A549 (cell line): ENCODE results near the gene TPM2. TPM values are rescaled to one million over a fixed set of nuclear protein-coding genes. Genes with fewer than 3 reads are reported as not detected.
A peak's percentile ranks its signal among the peaks of the same experiment; 100 is the strongest.

ENCODE experiments used
- ATAC-seq, 2 experiments: fragments of 200-7000 bp in 1 of 2; fragments of >200 bp in 1 of 2; cut with Nextera tagmentation in 1 of 2; cut with Tn5 transposase in 1 of 2; 3 replicates each; pipeline versions ENCODE4 v1.8.0 to v1.9.1; 2018 to 2020; ENCODE audit warnings: mild to moderate bottlenecking in 1 of 2, moderate library complexity in 1 of 2
- CTCF ChIA-PET: fragments of 300-600 bp; sonication (Branson Sonifier 250); formaldehyde crosslinking; extraction: SDS; loops from one replicate; lab custom pipeline; 2021; ENCODE audit warnings: antibody characterized with exemption, inconsistent platforms; lab: Yijun Ruan, JAX
- POLR2A ChIA-PET: fragments of 350-600 bp; formaldehyde crosslinking; extraction: SDS; loops from one replicate; lab custom pipeline; 2021; ENCODE audit warnings: antibody characterized with exemption, inconsistent platforms; lab: Yijun Ruan, JAX
- DNase-seq, 2 experiments: peaks; one replicate each; pipeline versions ENCODE4 v3.0.0 to v3.0.0-alpha.2; 2011 to 2016; ENCODE audit warnings: low read depth in 1 of 2, low spot score in 1 of 2
- FAIRE-seq: peaks from 2 replicates; lab custom pipeline; 2011; peaks lifted over from hg19 to GRCh38; lab: Jason Lieb, UNC
- H3K27ac ChIP-seq, 2 experiments: fragments of >200 bp; sonication (Bioruptor Twin); formaldehyde crosslinking; 3 replicates each; pipeline ENCODE4 v1.5.1; 2016 to 2017
- H3K4me1 ChIP-seq: fragments of >200 bp; sonication (Bioruptor Twin); formaldehyde crosslinking; 3 replicates; pipeline ENCODE4 v1.6.1; 2016
- H3K4me2 ChIP-seq: fragments of >200 bp; sonication (Bioruptor Twin); formaldehyde crosslinking; 3 replicates; pipeline ENCODE4 v1.6.1; 2016
- H3K4me3 ChIP-seq: fragments of >200 bp; sonication (Bioruptor Twin); formaldehyde crosslinking; 3 replicates; pipeline ENCODE4 v1.5.1; 2016
- H3K9me3 ChIP-seq: fragments of >200 bp; sonication (Bioruptor Twin); formaldehyde crosslinking; 3 replicates; pipeline ENCODE4 v1.6.1; 2016
- CHD2 ChIP-seq: fragments of 150-350 bp; IDR thresholded peaks from 2 replicates; pipeline ENCODE4 v1.6.1; 2014; ENCODE audit warnings: low read length; ENCODE audit not compliant: partially characterized antibody
- CTCF ChIP-seq: fragments of >200 bp; sonication (Bioruptor Twin); formaldehyde crosslinking; IDR thresholded peaks from 3 replicates; pipeline ENCODE4 v1.5.1; 2016
- EHF ChIP-seq: fragments of 250-450 bp; sonication (Bioruptor Pico); IDR thresholded peaks from 2 replicates; pipeline ENCODE4 v1.5.0; 2020; ENCODE audit warnings: mild to moderate bottlenecking
- EHMT2 ChIP-seq: fragments of 200-600 bp; sonication (generic); IDR thresholded peaks from 2 replicates; pipeline ENCODE4 v1.6.1; 2016; ENCODE audit warnings: antibody characterized with exemption, low read depth, mild to moderate bottlenecking, moderate library complexity
- EP300 ChIP-seq, 2 experiments: fragments of >200 bp; sonication (Bioruptor Twin); formaldehyde crosslinking; IDR thresholded peaks; 2 replicates in 1 of 2; 3 replicates in 1 of 2; pipeline ENCODE4 v1.6.1; 2016 to 2017
- FOXS1 ChIP-seq: fragments of 250-450 bp; sonication (Bioruptor Pico); IDR thresholded peaks from 2 replicates; pipeline ENCODE4 v1.5.0; 2020; ENCODE audit warnings: mild to moderate bottlenecking, moderate library complexity
- GATA3 ChIP-seq: IDR thresholded peaks from 2 replicates; pipeline ENCODE4 v1.6.1; 2012; ENCODE audit warnings: borderline replicate concordance
- JUN ChIP-seq, 2 experiments: fragments of >200 bp; sonication (Bioruptor Twin); formaldehyde crosslinking; IDR thresholded peaks; 2 replicates in 1 of 2; 3 replicates in 1 of 2; pipeline ENCODE4 v1.6.1; 2016 to 2017
- NFE2L2 ChIP-seq: fragments of 150-350 bp; conservative IDR thresholded peaks from 2 replicates; pipeline ENCODE4 v1.6.1; 2014; ENCODE audit warnings: low read length
- NR3C1 ChIP-seq: fragments of >200 bp; sonication (Bioruptor Twin); formaldehyde crosslinking; IDR thresholded peaks from 3 replicates; pipeline ENCODE4 v1.6.1; 2017
- POLR2AphosphoS2 ChIP-seq: conservative IDR thresholded peaks from 2 replicates; pipeline ENCODE4 v1.6.1; 2012; ENCODE audit warnings: low read length, improper control_type of control experiment, inconsistent platforms
- RAD21 ChIP-seq, 2 experiments: fragments of >200 bp in 1 of 2; sonication (Bioruptor Twin) in 1 of 2; formaldehyde crosslinking in 1 of 2; IDR thresholded peaks in 1 of 2; conservative IDR thresholded peaks in 1 of 2; 2 replicates in 1 of 2; 3 replicates in 1 of 2; pipeline ENCODE4 v1.6.1; 2012 to 2018; ENCODE audit warnings: inconsistent platforms in 1 of 2
- RFX5 ChIP-seq: fragments of 450-650 bp; IDR thresholded peaks from 2 replicates; pipeline ENCODE4 v1.7.1; 2014; ENCODE audit warnings: antibody characterized with exemption, mild to moderate bottlenecking, moderate library complexity
- SMC3 ChIP-seq: fragments of >200 bp; sonication (Bioruptor Twin); formaldehyde crosslinking; IDR thresholded peaks from 3 replicates; pipeline ENCODE4 v1.6.1; 2018; ENCODE audit warnings: inconsistent platforms
- SREBF2 ChIP-seq: fragments of 450-650 bp; IDR thresholded peaks from 2 replicates; pipeline ENCODE4 v1.6.1; 2014; ENCODE audit warnings: mild to moderate bottlenecking, moderate library complexity
- TFCP2L1 ChIP-seq: fragments of 250-450 bp; sonication (Bioruptor Pico); IDR thresholded peaks from 2 replicates; pipeline ENCODE4 v1.5.0; 2021; ENCODE audit warnings: mild to moderate bottlenecking
- USF2 ChIP-seq: fragments of 450-650 bp; IDR thresholded peaks from 2 replicates; pipeline ENCODE4 v1.6.1; 2014; ENCODE audit warnings: antibody characterized with exemption
- WGBS: methylation state at CpG from one replicate; pipeline ENCODE4 v1.1.6; 2017; ENCODE audit errors: missing lambda C conversion rate; 5-methylcytosine and 5-hydroxymethylcytosine counted together
- polyA plus RNA-seq, 4 experiments: library from polyadenylated mRNA; depleted of rRNA in 3 of 4; stranded (reverse); fragments of >200 nt; fragmentation: RNase III in 1 of 4; extraction: RNeasy Plus Mini Kit Qiagen cat#74134 plus additional on column Dnase treatment in 1 of 4; gene quantifications; 2 replicates in 3 of 4; 3 replicates in 1 of 4; pipeline ENCODE4 v1.2.3, GENCODE V29; 2011 to 2017
- TF ChIP-seq, protein P1 (sequence below): fragments of 250-450 bp; sonication (Bioruptor Pico); IDR thresholded peaks from 2 replicates; pipeline ENCODE4 v1.5.0; 2020; ENCODE audit warnings: low read depth, mild to moderate bottlenecking, moderate library complexity

The TPM2 gene
- polyA plus RNA-seq, 2 of the 4 experiments (the other 2 are of a cell fraction): 281 to 956 TPM

DNA sequence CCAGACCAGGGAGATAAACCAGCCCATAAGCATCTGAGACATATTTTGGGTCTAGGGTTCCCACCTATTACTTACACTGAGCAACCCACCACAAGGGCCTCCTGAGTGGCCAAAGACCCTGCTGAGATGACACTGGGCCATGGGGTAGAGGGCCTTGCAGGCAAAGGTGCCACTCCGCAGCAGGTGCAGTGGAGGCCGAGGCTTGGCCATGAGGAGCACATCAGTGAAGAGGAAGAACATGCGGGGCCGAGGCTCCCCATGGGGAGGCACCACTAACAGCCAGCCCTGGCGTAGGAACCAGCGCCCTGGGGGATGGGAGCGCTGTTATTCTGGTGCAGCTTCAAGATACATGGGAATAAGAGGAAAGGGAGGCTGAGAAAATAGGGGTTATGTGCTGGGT is 27.3 kb downstream of the TPM2 start (continued):
- no peak for TF ChIP-seq RAD21 (conservative IDR thresholded peaks at IDR 0.05 in 1 of 2, IDR thresholded peaks at IDR 0.05 in 1 of 2)
- TF ChIP-seq SREBF2: no peak
- TF ChIP-seq CTCF: no peak
- TF ChIP-seq EHF (CRISPR knock-in tag): no peak
- no peak for TF ChIP-seq POLR2AphosphoS2
- TF ChIP-seq, all 56 proteins: peak for 0

DNA sequence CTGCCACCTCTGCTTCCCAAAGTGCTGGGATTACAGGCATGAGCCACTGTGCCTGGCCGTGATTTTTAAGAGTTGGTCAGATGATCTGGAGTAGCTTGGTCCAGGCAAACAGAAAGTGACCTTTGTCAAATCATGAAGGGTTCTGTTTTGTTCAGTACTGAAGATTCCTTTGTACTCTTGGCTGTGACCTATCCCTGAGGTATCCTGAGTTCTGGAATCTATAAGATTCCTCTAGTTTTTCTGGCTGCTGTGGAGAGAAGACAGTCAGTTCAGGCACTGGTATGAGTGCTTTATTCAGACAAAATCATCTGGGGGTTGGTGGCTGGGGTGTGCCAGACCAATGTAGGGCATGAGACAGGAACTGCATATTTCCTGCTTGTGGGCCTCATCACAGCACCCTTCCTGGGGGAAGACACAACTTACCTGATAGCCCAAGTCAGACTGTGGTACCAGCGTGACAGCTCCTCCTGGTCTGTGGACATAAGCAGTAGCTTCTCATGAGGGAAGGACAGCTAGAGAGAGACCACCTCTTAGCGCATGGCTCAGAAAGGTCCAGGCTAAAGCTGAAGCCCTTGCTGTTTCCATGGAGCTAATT is 27.9 kb downstream of the TPM2 start:
- TF ChIP-seq EP300 (IDR thresholded peaks at IDR 0.05) (no peak), JUN (IDR thresholded peaks at IDR 0.05) (0 out of 5 replicates have a peak, but pooled peaks of 1 of the 2 experiments have one; percentile 13)
- TF ChIP-seq, all 56 proteins: peak for 1
- 75% methylated on average over 3 of the region's 3 CpGs for WGBS
- no peak overlapping the region for H3K4me3 ChIP-seq
- H3K4me2 ChIP-seq: no peak overlapping the region
- FAIRE-seq (no peak), DNase-seq (no peak), ATAC-seq (no peak)
- H3K27ac ChIP-seq: 0 out of 6 replicates have a peak overlapping the region, but pooled peaks of 1 of the 2 experiments have one; percentile 9
- ChIA-PET CTCF (interaction anchor here (0.6 to 21.5 kb wide), 18 partner anchors 13 to 361 kb away, joined by 3 to 498 read pairs (median 6); partner anchors contain the start of genes CA9, CREB3, GBA2 and RGP1), POLR2A (interaction anchor here (0.7 to 2.2 kb wide), 5 partner anchors 19 to 152 kb away, joined by 3 to 20 read pairs (median 4); partner anchors contain the start of genes CREB3, HINT2, TLN1 and TPM2)
- H3K9me3 ChIP-seq: no peaks in the 10 kb centered on the region
- peaks cover 46% of the 10 kb centered on the region for H3K4me1 ChIP-seq

DNA sequence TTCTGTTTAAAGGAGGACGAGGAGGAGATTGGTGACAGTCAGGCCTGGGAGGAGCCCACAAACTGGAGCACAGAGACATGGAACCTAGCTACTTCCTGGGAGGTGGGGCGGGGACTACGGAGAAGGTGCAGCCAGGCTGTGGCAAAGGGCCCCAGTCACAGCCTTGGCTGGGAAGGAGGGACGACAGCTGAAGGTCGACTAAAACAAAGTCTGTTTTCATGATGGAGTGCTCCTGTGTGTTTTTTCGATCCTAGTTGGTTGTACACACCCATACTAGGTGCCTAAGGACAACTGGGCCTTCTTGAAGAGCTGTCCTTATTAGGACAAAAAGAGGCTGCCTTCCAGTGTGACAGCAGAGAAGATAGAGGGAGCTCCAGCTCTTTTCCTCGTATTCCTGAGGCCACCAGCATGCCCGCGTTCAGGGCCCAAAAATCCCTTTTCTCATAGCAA is 28.7 kb downstream of the TPM2 start:
- Histone ChIP-seq H3K4me1 (peaks cover 42% of the 10 kb centered on the region), H3K27ac (no peak overlapping the region; a peak in 1 of 6 replicates), H3K4me2 (no peak overlapping the region), H3K4me3 (no peak overlapping the region), H3K9me3 (no peaks in the 10 kb centered on the region)
- no peak for TF ChIP-seq TFCP2L1
- no peak for TF ChIP-seq EHMT2
- TF ChIP-seq RFX5: no peak
- TF ChIP-seq CTCF: peak; percentile 57
- TF ChIP-seq CHD2: no peak
- TF ChIP-seq NFE2L2: no peak
- TF ChIP-seq, protein P1, sequence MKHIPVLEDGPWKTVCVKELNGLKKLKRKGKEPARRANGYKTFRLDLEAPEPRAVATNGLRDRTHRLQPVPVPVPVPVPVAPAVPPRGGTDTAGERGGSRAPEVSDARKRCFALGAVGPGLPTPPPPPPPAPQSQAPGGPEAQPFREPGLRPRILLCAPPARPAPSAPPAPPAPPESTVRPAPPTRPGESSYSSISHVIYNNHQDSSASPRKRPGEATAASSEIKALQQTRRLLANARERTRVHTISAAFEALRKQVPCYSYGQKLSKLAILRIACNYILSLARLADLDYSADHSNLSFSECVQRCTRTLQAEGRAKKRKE (CRISPR knock-in tag): no peak
- peak; percentile 50; the same call in 2 of the 3 replicates for TF ChIP-seq SMC3
- TF ChIP-seq RAD21 (conservative IDR thresholded peaks at IDR 0.05 in 1 of 2, IDR thresholded peaks at IDR 0.05 in 1 of 2): peak; percentile 63 to 66
- TF ChIP-seq FOXS1 (CRISPR knock-in tag): no peak
- TF ChIP-seq GATA3: no peak
- no peak for TF ChIP-seq USF2
- TF ChIP-seq NR3C1: no peak
- FAIRE-seq: no peak
- DNase-seq: peak in 1 of 2 experiments; percentile 68
- ChIA-PET POLR2A (interaction anchor here (0.7 to 2.2 kb wide), 6 partner anchors 20 to 153 kb away, joined by 3 to 20 read pairs (median 4); partner anchors contain the start of genes CREB3, HINT2, TLN1 and TPM2), CTCF (interaction anchor here (0.5 to 21.5 kb wide), 23 partner anchors 14 to 362 kb away, joined by 3 to 498 read pairs (median 6); partner anchors contain the start of genes CA9, CREB3, GBA2 and RGP1)
- ATAC-seq: no peak
- 58% methylated on average over 9 of the region's 9 CpGs for WGBS
